Islet precursor cell (in vitro differentiated cells): ENCODE measurements around the gene GADL1.

Source experiments
- DNase-seq: peaks from one replicate; pipeline ENCODE4 v3.0.0-alpha.2; 2018

The GADL1 gene

DNA sequence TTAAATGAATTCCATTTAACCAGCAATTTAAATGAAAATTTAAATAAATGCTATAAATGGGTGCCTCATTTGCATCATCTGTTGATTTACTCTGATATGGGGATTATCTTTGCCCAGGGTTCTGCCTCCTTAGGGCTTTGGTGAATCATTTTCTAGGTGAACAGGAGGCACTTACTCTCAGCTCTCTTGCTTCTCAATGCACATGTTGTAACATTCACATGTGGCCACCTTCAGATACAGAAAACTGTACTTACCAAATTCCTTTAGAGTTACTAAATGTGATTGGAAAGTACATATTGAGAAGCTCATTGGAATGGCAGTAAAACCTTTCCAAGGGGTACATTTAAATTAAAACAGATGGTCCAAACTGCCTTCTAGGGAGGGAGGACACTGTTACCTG, 20.8 kb downstream of the GADL1 start:
- no peak for DNase-seq

DNA sequence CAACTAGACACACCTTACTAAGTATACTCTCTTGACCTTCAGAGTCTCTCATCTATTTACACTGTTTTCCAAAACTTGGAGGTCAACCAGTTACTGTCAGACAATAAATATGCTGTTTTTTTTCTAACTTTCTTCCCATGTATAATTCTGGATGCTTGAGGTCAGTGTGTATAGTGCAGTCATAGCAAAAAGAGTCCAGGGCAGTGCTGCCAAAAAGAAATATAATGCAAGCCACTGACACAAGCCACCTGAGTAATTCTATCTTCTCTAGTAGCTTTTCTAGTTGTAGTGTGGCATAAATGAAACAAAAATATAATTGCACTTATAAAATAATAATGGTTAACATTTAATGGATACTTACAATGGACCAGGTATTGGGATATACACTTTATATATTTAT, 21.6 kb downstream of the GADL1 start:
- no peak for DNase-seq

DNA sequence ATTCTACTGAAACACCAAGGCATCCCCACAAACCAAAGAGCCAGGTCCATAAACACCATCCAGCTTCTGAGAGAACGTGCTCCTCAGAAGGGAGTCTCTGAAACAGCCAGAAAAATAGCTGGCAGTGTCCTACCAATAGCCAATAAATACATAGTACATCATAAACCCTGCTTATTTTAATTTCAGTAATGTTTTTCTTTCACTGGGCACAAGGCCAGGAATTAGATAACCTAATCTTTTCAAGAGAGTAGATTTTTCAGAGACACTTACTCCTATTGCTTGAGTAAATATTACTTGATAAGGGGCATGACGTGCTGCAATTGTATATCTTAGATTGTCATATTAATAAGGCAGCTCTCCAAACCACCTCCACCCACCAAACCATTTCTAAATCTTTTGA, 22.7 kb downstream of the GADL1 start:
- DNase-seq = no peak

DNA sequence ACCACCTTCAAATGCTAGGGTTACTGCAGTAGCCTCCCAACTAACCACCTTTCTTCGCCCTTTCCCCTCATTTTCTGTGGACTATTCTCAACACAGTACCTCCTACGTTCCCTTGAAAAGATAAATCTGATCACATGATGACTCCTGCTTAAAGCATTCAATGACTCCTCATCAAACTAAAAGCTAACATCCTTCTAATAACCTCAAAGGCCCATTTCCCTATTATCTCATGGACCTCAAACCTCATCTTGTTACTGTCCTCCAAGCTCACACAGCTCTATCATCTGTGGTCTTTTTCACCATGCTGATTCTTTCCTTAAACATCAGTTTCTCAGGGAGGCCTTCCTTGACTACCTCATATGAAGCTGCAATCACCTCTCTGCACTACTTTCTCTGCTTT, 29.6 kb downstream of the GADL1 start:
- no peak for DNase-seq

DNA sequence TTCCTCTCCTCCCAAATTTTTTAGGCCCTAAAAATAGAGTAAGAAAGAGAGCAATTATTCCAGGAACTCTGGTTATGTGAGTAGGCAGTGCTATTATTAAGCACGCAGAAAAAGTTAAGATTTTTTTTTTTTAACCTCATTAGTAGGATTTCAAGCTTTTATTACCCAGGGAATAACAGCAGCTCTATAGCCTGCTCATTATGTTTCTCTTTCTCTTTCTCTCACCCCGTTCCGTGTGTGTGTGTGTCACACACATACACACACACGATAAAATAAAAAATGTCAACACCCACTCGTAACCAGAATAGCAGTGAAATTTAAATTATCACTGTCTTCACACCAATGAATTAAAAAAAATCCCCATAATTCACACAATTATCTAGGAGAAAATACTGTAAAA, 30.3 kb downstream of the GADL1 start:
- no peak for DNase-seq

DNA sequence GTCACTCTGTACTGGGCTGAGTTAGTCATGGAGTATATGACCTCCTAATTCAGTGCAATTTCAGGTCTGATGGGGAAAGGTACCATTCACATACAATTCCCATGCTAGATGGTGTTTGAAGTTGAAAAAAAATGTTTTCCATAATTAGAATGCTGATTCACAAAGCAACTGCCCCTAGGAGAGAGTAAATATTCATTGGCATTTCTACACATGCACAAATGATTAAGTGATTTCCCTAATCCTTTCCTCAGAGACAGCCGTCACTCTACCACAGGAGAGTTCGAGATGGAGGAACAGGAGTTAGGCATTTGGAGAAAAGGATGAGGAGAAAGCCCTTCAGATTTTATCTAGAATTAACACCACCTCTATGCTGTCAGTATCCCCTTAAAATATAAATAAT, 32.5 kb downstream of the GADL1 start:
- DNase-seq = no peak

DNA sequence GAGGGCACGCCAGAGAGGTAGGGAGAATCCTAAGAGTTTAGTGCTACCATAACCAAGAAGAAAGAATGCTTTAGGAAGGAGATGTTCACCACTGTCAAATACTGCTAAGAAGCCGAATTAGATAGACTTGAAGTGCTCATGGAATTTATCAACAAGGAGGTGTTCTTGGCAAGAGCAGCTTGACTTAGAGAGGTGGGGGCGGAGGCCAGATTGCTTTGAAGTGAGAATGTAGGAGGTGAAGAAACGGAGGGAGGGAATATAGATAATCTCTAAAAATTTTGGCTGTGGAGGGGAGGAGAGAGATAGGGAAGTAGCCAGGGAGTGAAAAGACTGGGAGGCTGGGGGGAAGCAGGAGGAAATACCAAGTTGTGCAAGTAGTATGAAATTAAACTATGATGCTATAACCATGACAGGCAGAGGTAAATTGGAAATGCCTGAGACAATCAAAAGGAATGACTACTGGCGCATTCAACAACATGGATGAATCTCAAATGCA, 35.5 kb downstream of the GADL1 start:
- DNase-seq = no peak

DNA sequence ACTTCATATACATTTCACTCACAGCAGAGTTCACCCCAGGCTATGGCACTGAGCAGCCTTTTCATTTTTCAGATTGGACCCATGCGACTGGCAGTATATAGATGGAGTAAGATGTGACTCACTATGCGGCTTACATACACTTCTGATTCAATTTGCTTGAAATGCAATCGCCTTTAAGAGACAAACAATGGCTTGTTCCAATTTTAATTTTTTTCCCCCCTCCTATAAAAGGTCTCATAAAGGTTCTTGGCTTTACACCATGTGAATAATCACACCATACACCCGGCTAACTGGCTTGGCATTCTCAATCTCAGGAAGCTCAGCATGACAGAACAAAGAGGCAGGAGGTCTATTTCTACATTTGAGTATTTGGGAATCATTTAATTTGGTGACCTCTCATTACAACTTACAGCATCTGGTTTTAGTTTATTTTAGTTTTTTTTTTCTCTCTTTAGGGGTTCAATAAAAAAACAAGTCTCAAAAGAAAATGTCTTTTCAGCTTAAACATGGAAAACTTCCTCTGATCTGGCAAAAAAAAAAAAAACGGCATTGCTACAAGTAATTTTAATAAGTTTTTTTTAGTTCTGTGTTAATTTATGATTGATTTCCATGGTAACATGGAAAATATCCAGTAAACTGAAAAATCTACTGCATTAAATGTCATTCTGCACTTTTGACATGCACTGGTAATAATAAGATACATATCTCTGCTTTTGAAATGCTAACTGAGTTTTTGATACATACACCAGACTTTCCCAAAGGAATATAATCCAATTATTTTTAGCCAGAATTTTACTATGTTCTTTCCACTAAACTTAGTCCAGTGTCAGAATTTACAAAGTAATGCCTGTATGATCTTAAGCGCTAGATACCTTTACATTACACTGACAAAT, 38.8 kb downstream of the GADL1 start:
- no peak for DNase-seq

DNA sequence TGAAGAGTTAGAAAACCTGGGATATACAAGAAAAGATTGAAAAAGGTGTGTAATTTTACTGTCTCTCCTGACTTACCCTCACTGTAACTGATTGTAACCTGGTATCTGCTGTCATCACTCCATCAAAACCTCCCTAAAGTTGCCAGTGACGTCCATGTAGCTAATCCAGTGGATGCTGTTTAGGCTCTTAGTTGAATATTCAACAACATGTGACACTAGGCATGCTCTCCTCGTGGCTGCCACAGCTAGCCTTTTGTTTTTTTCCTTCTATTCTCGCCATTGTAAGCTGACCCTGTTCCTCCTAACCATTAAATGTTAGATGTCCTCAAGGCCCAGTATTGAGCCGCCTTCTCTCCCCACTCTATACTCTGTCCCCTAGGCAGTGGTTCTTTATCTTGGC, 41.6 kb downstream of the GADL1 start:
- DNase-seq = no peak

DNA sequence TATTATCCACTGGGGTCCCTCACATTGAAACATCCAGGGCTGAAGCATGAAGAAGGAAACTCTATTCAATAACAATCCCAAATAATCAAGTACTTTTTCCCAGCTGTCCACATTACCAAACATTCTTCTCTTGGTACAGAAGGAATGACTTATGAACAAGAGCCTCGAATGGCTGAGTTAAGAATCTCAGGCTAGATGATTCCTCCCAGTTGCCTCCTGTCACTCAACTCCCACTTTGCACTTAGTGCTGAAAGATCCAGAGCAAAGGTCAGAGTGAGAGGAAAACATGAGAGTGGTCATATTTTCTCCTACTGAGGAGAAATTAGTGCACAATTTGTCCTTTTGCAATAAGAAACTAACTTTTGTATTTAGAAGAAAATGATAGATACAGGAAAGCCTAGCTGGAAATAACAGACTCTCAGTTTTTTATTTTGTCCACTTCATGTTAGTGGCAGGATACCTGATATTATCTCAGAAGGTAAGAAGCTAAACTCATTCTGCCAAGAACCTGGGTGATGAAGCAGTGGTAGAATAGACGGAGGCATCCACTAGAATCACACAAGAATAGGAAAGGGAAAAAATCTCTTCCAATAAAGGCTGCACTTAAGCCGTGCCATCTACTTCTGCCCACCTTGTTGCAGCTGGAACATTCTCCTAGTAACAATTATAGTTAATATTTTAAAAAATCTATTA, 46.2 kb downstream of the GADL1 start:
- DNase-seq = no peak

DNA sequence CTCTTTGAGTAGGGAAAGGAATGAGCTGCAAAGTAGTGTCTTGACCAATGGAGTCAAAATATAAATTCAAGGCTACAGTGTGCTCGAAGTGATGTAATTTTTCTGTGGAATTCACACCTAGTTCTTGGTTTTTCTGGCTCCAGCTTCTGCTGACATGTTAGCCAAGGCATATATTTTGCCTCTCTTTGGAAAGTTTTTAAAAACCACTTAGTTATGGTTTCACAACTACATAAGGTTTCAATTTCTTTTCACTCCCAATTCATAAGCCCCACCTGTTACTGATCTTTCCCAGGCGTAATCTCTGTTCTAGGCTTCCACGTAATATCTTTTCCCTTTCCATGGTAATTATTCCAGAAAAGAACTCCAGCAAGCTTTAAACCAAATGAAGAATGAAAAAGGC, 46.9 kb downstream of the GADL1 start:
- DNase-seq = no peak

DNA sequence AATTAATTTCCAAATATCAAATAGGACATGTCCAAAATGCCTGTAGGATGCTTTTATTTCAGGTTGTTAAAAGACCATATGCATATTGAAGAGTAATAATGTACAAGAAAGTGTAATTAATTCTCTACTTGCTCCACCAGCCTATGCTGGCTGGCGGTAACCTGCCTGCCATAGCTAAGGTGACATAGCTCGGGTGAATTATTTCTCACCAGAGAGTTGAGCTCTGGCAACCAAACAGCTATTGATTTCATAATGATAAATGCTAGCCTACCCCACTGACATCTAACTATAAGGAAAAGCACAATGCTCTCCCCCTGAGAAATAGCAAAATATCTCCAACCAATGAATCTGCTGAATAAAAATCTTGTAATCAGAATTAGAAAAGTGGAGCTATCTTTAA, 48.9 kb downstream of the GADL1 start:
- DNase-seq = no peak

DNA sequence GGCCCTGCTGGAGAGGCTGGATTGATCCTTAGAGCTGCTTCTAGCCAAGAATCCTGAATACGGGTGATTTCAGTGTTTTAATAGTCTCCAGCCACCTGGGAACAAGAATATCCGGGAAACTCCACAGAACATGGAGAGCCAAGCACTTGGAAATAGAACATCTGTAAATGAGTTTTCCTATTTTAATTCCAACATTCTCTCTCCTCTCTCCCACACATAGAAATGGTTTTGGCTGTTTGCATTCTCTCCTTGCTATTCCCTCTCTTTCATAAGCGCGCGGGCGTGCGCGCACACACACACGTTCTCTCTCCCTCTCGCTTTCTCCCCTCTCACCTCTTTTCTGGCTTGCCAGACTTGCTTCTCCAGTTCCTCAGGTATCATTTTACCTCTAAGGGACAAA, 50.6 kb downstream of the GADL1 start:
- no peak for DNase-seq

DNA sequence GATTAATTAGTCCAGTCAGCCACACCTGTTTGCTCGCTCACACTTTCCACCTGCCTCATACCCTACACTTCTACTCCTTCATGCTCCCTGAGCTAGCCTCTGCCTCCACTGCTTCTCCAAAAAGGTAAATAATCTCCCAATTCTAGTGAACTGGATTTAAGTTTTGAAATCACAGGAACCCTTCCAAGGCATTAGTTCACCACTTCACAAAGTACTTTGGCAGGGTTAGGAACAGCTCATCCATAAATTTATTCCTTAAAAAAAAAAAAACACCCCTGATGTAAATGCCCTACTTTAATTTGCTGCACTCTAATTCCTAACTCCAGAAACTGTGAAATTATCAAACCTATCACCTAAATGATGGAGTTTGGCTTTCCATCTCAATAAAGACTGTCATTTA, 58.3 kb downstream of the GADL1 start:
- DNase-seq = no peak

DNA sequence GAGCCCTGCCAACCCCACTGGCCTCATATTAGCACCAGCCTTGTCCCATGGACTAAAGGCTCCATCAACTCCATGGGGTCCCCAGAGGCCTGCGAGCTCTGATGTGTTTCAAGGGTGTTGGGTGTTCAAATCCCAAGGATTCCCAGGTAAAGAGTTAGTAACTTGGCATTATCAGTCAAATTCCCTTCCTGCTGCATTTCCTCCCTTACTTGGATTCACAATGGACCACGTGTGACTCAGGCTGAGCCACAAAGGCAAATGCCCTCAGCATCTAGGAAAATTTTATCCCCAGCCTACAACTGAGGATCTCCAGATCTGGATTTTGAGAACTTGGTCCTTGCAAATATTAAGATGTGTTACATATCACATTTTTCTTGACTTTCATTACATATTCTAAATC, 58.8 kb downstream of the GADL1 start:
- no peak for DNase-seq

DNA sequence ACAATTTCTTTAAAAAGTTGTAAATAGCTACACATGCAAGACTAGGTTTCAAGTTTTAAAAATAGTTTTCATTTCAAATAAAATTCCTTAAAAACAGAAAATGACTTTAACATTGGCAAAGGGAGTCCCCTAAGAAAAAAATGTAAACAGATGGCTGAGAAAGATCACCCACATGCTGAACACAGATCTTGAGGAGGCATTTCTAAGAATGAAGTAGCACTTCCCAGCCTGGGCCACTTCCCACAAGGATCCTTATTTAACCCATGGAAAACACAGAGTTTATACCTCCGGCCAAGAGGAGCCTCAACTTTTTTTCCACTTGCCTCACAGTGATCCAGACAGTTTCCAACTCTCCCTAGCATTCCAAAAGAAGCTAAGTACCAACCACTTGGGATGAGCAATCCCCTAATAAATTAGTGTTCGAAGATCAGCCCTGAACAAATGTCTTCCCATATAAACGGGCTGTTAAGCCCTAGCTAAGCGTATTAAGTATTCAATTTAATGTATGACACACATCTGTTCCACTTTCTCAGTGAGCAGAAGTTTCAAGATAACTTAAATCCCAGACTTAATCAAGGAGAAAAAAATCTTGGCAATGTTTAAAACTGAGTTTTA, 61.4 kb downstream of the GADL1 start:
- no peak for DNase-seq

DNA sequence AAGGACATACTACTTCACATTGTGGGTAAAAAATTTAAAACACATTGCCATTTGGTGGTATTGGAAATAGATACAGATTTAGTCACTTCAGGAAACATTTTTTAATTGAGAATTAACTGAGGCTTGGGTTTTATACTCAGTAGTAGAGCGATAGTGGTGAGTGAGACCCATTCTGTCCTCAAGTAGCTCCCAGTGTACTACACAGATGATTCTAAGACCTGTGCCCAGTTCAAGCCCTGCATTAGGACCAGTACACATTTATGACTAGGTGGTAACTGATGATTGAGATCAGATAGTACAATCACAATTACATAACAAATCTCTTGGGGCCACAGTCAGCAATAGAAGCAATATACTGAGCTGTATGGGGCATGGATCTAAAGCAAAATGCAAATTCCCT, 67.4 kb downstream of the GADL1 start:
- DNase-seq = no peak

DNA sequence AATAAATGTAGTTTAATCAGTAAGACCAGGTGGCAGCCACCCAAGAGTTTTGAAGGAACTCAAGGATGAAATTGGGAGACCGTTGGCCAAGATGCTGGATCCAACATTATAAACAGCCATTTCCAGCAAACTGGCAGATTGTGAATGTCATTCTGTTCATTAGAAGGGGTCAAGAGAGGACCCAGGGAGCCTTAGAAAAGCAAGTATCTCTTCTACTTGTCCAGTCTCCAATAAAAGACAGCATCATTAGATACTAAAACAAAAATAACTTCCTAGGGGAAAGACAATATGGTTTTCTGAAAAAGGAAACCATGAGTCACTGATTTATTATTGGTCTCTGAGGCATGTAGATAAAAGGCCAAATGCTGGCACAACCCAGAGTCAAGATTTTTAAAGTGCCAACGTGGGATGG, 67.9 kb downstream of the GADL1 start:
- DNase-seq = no peak

DNA sequence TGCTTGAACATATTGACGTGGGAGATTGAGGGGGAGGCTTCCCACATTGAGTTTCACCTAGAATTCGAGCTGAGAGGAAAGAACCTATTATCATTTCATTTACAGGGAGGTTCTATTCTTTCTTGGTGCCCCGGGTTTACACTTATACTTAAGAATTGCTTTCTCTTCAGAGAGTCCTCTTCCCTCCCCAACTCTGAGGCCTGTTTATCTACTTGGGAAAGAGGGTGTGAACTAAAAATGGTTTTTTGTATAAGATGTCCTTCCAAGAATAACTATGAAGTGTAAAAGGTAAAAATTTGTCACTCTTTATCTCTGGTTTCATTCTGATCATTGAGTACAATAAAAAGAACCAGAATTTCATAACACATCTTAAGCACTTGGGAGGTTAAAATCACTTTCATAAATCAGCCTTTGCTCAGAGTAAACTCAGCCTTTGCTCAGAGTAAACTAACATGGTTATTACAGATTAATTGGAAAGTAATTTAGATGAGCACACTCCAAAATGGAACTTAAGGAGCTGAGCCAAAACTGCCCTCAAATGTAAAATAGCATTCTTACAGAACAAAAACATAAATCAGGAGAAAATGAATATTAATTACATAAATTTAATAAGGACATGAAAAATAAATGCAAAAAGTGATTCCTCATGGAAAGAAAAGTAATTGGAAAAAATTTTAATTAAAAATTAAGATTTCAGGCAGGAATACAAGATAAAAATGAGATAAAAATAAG, 75.2 kb downstream of the GADL1 start:
- DNase-seq = no peak

DNA sequence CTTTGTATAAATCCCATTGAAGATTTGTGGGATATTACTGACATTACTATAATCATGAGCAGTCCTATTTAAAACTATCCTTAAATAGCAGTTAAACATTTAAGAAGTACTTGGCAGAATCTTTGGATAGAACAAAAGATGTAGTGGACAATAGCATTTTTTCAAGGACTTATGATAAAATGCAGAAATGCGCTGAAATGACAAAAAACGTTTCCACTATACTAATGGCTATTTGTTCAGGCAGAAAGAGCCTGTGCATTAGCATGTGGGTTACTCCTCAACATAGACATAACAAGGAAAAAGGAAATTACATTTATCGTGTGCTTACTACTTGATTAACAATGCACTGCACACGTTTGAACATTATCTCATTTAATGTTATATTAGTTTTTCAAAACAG, 80.7 kb downstream of the GADL1 start:
- DNase-seq = no peak

DNA sequence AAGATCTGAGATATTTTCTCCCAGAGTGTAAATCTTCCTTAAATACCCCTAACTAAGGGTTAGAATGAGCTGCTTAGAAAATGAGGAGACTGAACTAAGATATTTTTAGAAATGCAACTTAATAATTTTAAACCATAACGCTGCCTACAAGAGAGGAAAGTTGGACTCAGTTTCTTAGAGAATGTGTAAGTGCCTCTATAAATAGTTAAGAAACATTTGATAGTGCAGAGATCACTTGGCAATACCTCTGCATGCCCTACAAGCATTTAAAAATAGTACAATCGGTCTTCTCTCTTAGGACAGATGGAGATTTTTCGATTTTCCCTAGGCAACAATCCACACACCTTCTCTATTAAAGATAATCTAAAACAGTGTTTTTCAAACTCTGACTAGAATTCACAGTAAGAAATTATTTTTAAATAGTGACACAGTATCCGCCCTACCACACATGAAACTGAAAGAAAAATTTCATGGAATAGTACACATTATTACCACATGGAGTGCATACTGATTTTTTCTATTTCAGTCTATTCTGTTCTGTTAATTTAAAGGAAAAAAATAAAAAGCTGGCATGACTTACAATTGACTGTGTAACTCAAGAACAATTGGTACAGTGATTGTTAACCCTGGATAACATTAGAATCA, 83.2 kb downstream of the GADL1 start:
- DNase-seq = no peak

DNA sequence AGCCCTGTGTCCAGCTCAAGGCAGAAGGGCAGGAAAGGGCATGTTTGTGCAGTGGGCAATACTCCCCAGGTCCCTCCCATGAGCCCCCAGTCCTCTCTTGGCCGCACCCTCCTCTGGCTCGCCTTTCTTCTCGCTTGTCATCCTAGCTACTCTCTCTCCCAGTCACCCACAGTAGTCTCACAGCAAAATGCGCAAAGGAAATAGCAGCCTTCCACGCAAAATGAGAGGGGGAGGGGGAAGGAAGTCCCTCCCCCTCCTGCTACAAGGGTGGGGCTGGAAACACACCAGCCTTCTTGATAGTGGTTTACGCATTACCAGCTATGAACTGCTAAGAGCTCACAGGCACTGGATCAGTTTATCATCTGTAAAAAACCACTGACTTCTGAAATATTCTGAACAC, 83.8 kb downstream of the GADL1 start:
- no peak for DNase-seq

DNA sequence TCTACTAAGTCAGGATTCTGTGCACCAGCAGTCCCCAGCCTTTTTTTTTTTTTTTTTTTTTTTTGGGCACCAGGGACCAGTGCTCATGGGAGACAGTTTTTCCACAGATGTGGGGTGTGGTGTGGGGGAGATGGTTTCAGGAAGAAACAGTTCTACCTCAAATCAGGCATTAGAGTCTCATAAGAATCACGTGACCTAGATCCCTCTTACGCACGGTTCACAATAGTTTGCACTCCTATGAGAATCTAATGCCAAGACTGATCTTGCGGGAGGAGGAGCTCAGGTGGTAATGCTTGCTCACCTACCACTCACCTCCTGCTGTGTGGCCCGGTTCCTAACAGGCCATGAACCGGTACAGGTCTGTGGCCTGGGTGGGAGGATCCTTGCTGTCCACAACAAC, 88.8 kb downstream of the GADL1 start:
- no peak for DNase-seq
